PC-3 (cell line): ENCODE measurements around the gene EXOC6B. TPM values are rescaled to one million over a fixed set of nuclear protein-coding genes. Genes with fewer than 3 reads are reported as not detected.

Source experiments
- ATAC-seq: fragments of 200-7000 bp; cut with Tn5 transposase; 2 replicates; pipeline ENCODE4 v1.9.1; 2020; ENCODE audit warnings: mild to moderate bottlenecking, moderate library complexity
- BruUV-seq: library from RNA; stranded (reverse); fragments of 400-500 nt; replicated peaks from 2 replicates; lab custom pipeline; 2021; lab: Mats Ljungman, UMichigan
- CTCF ChIA-PET: fragments of 300-600 bp; sonication (Branson Sonifier 250); formaldehyde crosslinking; loops from one replicate; lab custom pipeline; 2022; ENCODE audit warnings: antibody characterized with exemption; lab: Charles Lee
- POLR2A ChIA-PET: fragments of 300-600 bp; sonication (Branson Sonifier 250); formaldehyde crosslinking; loops from one replicate; lab custom pipeline; 2022; ENCODE audit warnings: antibody characterized with exemption; ENCODE audit not compliant: unreplicated experiment; lab: Charles Lee
- DNase-seq: peaks from one replicate; pipeline ENCODE4 v3.0.0-alpha.2; 2015
- H2AFZ ChIP-seq: fragments of 300-600 bp; sonication (generic); 2 replicates; pipeline ENCODE4 v1.6.0; 2016; ENCODE audit warnings: antibody characterized with exemption, low read length
- H3F3A ChIP-seq: fragments of 300-600 bp; sonication (generic); one replicate; pipeline ENCODE4 v1.6.0; 2017; ENCODE audit warnings: antibody characterized with exemption, low read length, control low read depth, mild to moderate bottlenecking; ENCODE audit not compliant: unreplicated experiment
- H3K27ac ChIP-seq: fragments of 300-600 bp; sonication (generic); 2 replicates; pipeline ENCODE4 v1.5.1; 2016; ENCODE audit warnings: mild to moderate bottlenecking, low read length
- H3K27me3 ChIP-seq: fragments of 300-600 bp; sonication (generic); 2 replicates; pipeline ENCODE4 v1.6.1; 2016; ENCODE audit warnings: low read length, mixed read lengths
- H3K36me3 ChIP-seq: fragments of 300-600 bp; sonication (generic); 2 replicates; pipeline ENCODE4 v1.6.1; 2016; ENCODE audit warnings: low read depth, mixed run types, low read length, mixed read lengths
- H3K4me1 ChIP-seq: fragments of 300-600 bp; sonication (generic); 2 replicates; pipeline ENCODE4 v1.5.1; 2016; ENCODE audit warnings: low read length; ENCODE audit not compliant: insufficient read depth
- H3K4me2 ChIP-seq: fragments of 300-600 bp; sonication (generic); 2 replicates; pipeline ENCODE4 v1.6.0; 2016; ENCODE audit warnings: low read length
- H3K4me3 ChIP-seq: fragments of 300-600 bp; sonication (generic); 2 replicates; pipeline ENCODE4 v1.5.1; 2016; ENCODE audit warnings: mild to moderate bottlenecking, low read length, mixed read lengths
- H3K79me2 ChIP-seq: fragments of 300-600 bp; sonication (generic); 2 replicates; pipeline ENCODE4 v1.6.1; 2017; ENCODE audit warnings: low read length, mixed read lengths
- H3K9ac ChIP-seq: fragments of 300-600 bp; sonication (generic); 2 replicates; pipeline ENCODE4 v1.6.0; 2016; ENCODE audit warnings: mild to moderate bottlenecking, low read length
- H3K9me2 ChIP-seq: fragments of 300-600 bp; sonication (generic); replicated peaks from 2 replicates; pipeline ENCODE4 v1.6.1; 2016; ENCODE audit warnings: mixed run types, low read length, mixed read lengths
- H3K9me3 ChIP-seq: fragments of 300-600 bp; sonication (generic); 2 replicates; pipeline ENCODE4 v1.6.1; 2016; ENCODE audit warnings: low read length, mixed read lengths
- H4K20me1 ChIP-seq: fragments of 300-600 bp; sonication (generic); 2 replicates; pipeline ENCODE4 v1.6.1; 2016; ENCODE audit warnings: low read length, mixed read lengths
- CTCF ChIP-seq: fragments of 300-600 bp; sonication (generic); conservative IDR thresholded peaks from 2 replicates; pipeline ENCODE4 v1.5.1; 2017; ENCODE audit warnings: antibody characterized with exemption, low read depth, mild to moderate bottlenecking, low read length
- EZH2 ChIP-seq: fragments of 300-600 bp; sonication (generic); IDR thresholded peaks from one replicate; pipeline ENCODE4 v1.6.1; 2017; ENCODE audit warnings: antibody characterized with exemption, mild to moderate bottlenecking, low read length; ENCODE audit not compliant: unreplicated experiment
- EZH2phosphoT487 ChIP-seq: fragments of 300-600 bp; sonication (generic); IDR thresholded peaks from 2 replicates; pipeline ENCODE4 v1.6.1; 2018; ENCODE audit warnings: mild to moderate bottlenecking, antibody characterized with exemption, low read length, borderline replicate concordance
- intact Hi-C: fragments of 100-400 bp; cut with micrococcal nuclease; formaldehyde crosslinking; loops from 2 replicates; pipeline ENCODE4 v1.9.0; 2023
- total RNA-seq: library from RNA; depleted of rRNA; stranded (reverse); fragments of >200 nt; gene quantifications from 2 replicates; pipeline ENCODE4 v1.2.3, GENCODE V29; 2014

EXOC6B gene
- total RNA-seq, 1 experiment from 2014 or later = 13.9 TPM

DNA sequence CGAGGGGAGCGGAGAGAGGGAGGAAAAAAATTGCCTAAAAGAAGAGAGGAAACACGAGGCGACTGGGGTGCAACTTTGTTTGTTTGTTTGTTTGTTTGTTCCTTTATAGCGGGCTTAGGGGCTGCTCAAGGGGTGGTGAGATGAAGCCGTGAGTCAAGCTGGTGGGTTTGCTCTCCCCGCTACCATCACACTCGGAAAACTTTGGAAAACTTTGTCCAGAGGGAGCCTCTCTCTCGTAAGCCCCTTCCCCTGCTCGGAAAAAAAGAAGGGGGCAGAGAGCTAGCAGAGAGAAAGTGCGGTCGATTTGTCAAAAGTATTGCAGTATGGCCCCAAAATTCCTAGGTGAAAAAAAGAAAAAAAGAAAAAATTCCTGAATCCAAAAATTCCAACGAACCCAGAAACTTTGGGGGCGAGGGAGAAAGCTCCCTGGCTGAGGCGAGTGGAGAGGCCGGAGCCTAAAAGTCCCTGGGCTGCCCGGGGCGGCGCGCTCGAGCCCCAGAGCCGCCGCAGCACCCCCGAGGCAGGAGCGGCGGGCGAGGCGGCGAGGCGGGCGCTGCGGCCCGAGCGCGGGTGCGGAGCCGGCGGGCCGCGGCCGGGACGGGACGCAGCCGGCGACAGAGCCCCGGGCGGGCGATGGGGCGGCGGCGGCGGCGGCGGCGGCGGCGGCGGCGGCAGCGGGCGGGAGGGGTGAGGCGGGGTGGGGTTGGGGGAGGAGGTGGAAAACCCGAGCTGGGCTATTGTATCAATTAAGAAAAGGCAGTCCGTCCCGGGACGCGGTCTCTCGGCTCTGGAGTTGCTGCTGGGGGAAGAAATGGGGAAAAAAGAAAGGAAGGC is 677.6 kb downstream of the EXOC6B start:
- Histone ChIP-seq H3K9me2 (no peaks in the 10 kb centered on the region), H3K4me1 (peaks cover 28% of the 10 kb centered on the region), H3K4me2 (peak overlapping the region; percentile 87), H3K36me3 (no peaks in the 10 kb centered on the region), H3K79me2 (no peaks in the 10 kb centered on the region), H3K27ac (no peak overlapping the region), H2AFZ (peak overlapping the region; percentile 59; the same call in 1 of the 2 replicates), H3K9ac (no peak overlapping the region), H3K9me3 (no peaks in the 10 kb centered on the region), H3K27me3 (peaks cover 29% of the 10 kb centered on the region), H3F3A (no peaks in the 10 kb centered on the region), H4K20me1 (no peaks in the 10 kb centered on the region), H3K4me3 (peak overlapping the region; percentile 74)
- ChIA-PET POLR2A (interaction anchor here (0.6 kb wide), 1 partner anchor 34 kb away, joined by 8 read pairs; no protein-coding TSS in a partner anchor), CTCF (no interaction called here)
- ATAC-seq (no peak), DNase-seq (no peak)
- TF ChIP-seq CTCF (no peak), EZH2 (peak; percentile 41)
- BruUV-seq = no TSS peak
- intact Hi-C loops = no loop called here

GRCh38 chr2:72147303-72147971 is 678.4 kb downstream of the EXOC6B start, which contains the start of gene CYP26B1:
Gene CYP26B1 (minus strand): TSS chr2:72147862. CDS start chr2:72147834, 28 bp downstream.
- peaks cover 29% of the 10 kb centered on the region for H3K27me3 ChIP-seq
- no peaks in the 10 kb centered on the region for H3F3A ChIP-seq
- H2AFZ ChIP-seq = peak within 1 kb of the TSS; percentile 59; the same call in 1 of the 2 replicates
- peak within 1 kb of the TSS; percentile 87 for H3K4me2 ChIP-seq
- no peak within 1 kb of the TSS for H3K9ac ChIP-seq
- no peaks in the 10 kb centered on the region for H3K79me2 ChIP-seq
- POLR2A ChIA-PET = no interaction called here
- TF ChIP-seq EZH2 (no peak), EZH2phosphoT487 (0 out of 2 replicates have a peak, but pooled peaks have one; percentile 17), CTCF (no peak)
- ATAC-seq (no peak), DNase-seq (no peak)
- intact Hi-C loops = no loop called here
- H3K9me2 ChIP-seq = no peaks in the 10 kb centered on the region
- CTCF ChIA-PET = no interaction called here
- no peaks in the 10 kb centered on the region for H3K9me3 ChIP-seq
- BruUV-seq = no TSS peak
- H3K27ac ChIP-seq = no peak within 1 kb of the TSS
- no peaks in the 10 kb centered on the region for H4K20me1 ChIP-seq
- H3K4me1 ChIP-seq = peaks cover 28% of the 10 kb centered on the region
- no peaks in the 10 kb centered on the region for H3K36me3 ChIP-seq
- peak within 1 kb of the TSS; percentile 74 for H3K4me3 ChIP-seq
